ENCODE data around the gene HLA-DOB.
"Not testable (repeated sequence)": the region's sequence is repeated elsewhere in the genome, so short reads cannot be mapped to it uniquely, and the experiment has no call there.

HLA-DOB gene

GRCh38 chr6:32807020-32807580, 9.7 kb downstream of the HLA-DOB start:
- no peak for DNase-seq

GRCh38 chr6:32805404-32805803, 11.4 kb downstream of the HLA-DOB start:
- not testable (repeated sequence) for DNase-seq

- no peak for DNase-seq
Observed at GRCh38 chr6:32803416-32803815, 13.4 kb downstream of the HLA-DOB start.

- no peak for DNase-seq
Observed at GRCh38 chr6:32799740-32800139, 17.1 kb downstream of the HLA-DOB start.

GRCh38 chr6:32799168-32799567, 17.6 kb downstream of the HLA-DOB start:
- no peak for DNase-seq

- DNase-seq, result peak; percentile 80
Observed at GRCh38 chr6:32796848-32797776, 19.7 kb downstream of the HLA-DOB start.

GRCh38 chr6:32794510-32794909, 22.3 kb downstream of the HLA-DOB start:
- peak; percentile 17 for DNase-seq

GRCh38 chr6:32792901-32793435, 23.8 kb downstream of the HLA-DOB start:
- no peak for DNase-seq

- no peak for DNase-seq
Observed at GRCh38 chr6:32790306-32790705, 26.5 kb downstream of the HLA-DOB start.

GRCh38 chr6:32785781-32786533, 30.8 kb downstream of the HLA-DOB start:
- peak; percentile 60 for DNase-seq

- not testable (repeated sequence) for DNase-seq
Observed at GRCh38 chr6:32782923-32783322, 33.9 kb downstream of the HLA-DOB start.

- no peak for DNase-seq
Observed at GRCh38 chr6:32779036-32779435, 37.8 kb downstream of the HLA-DOB start.

- no peak for DNase-seq
Observed at GRCh38 chr6:32775071-32775470, 41.7 kb downstream of the HLA-DOB start.

GRCh38 chr6:32774426-32774825, 42.4 kb downstream of the HLA-DOB start:
- DNase-seq, result no peak

GRCh38 chr6:32772656-32773055, 44.1 kb downstream of the HLA-DOB start:
- DNase-seq, result no peak

- DNase-seq, result no peak
Observed at GRCh38 chr6:32764048-32764447, 52.8 kb downstream of the HLA-DOB start.

- DNase-seq, result no peak
Observed at GRCh38 chr6:32763421-32763820, 53.4 kb downstream of the HLA-DOB start, which contains the start of gene HLA-DQB2. Gene HLA-DQB2, minus strand, starts transcription at chr6:32763532. Its CDS starts 62 bp downstream, at chr6:32763470.
